Stimulated activated CD4-positive, alpha-beta T cell treated with anti-CD3 and anti-CD28 coated beads, Interleukin-4, amount 100 ng/mL, for 4 hours (primary cell): Measurements from ENCODE around the gene MON2.
"Not testable (repeated sequence)": the region's sequence is repeated elsewhere in the genome, so short reads cannot be mapped to it uniquely, and the experiment has no call there.

Experiments
- DNase-seq, 2 experiments: peaks; one replicate each; pipeline ENCODE4 v3.0.0-alpha.2; 2020

Gene MON2

DNA sequence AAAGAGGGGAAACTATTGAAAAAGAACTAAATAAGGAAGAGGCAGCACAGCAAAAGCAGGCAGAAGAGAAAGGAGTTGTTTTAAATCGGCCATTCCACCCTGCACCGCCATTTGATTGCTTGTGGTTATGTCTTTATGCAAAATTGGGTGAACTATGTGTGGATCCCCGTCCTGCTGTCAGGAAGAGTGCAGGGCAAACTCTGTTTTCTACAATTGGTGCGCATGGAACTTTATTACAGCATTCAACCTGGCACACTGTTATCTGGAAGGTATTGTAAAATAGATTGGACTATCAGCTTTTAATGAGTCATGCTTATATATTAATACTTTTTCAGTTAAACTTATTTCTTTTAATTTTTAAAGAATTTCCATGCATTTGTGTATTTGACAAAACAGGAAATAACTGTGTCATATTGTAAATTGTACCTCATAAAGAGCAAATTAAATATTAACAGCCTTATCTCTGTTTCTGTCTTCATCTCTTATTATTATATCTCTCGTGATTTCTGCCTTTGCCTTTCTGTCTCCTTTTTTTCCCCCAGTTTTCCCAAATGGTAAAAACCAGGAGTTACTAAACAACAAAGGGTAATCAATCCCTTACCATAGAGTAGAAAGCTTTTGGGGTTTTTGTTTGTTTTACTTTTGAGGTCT, 86.4 kb downstream of the MON2 start:
- no peak for DNase-seq

DNA sequence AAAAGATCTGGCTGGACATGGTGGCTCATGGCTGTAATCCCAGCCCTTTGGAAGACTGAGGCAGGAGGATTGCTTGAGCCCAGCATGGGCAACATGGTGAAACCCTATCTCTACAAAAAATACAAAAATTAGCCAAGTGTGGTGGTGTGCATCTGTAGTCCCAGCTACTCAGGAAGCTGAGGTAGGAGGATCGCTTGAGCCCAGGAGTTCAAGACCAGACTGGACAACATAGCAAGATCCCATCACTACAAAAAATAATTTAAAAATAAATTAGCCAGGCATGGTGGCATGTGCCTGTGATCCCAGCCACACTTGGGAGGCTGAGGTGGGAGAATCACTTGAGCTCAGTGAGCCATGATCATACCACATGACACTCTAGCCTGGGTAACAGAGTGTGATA, 92.7 kb downstream of the MON2 start:
- DNase-seq, result not testable (repeated sequence)

DNA sequence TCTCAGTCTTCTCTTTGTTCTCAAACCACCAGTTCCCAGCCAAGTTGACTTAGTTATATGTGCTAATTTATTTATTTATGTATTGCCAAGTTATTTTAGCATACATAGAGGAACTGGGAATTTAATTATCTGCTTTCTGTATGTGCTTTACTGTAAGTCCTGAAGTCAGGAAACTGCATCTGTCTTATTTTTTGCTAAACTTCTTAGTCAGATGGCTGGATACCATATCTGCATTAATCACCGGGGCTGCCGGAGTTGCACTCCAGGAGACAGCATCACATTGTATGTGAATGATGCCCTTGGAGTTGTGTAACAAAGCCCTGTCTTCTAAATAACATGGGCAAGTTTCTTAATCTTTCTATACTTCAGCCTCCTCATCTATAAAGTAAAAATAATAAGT, 96.2 kb downstream of the MON2 start:
- DNase-seq, result no peak

DNA sequence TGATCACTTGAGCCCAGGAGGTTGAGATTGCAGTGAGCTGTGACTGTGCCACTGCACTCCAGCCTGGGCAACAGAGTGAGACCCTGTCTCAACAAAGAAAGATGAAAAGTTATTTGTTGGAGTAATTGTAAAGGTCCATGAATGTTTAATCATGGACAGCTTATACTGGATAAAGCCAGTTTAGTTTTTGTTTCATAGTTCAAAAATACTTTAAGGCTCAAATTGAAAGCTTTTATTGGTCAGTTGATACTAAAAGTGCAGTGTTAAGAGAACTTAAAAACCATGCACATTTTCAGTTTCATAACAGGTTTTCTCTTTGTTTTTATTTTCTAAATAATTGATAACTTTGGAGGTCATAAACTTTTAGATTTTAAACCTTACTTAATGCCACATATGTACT, 108.4 kb downstream of the MON2 start:
- DNase-seq, result no peak

DNA sequence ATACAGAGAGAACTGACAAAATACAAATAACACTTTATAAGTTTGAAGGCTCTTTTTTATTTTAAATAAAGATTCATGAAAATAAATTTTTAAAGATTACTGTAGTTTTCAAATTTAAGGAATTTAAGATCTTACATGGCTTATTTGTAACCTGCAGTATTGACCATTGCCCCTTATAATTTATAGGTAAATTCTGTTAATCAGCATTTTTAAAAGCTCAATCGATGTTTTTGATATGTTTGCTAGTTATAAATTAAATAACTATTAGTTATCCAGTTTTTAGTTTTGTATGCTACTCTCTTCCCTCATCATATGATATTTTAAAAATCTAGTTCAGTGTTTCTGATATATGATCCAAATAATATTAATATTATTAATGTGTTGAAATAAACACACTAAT, 109.9 kb downstream of the MON2 start:
- DNase-seq, result no peak

DNA sequence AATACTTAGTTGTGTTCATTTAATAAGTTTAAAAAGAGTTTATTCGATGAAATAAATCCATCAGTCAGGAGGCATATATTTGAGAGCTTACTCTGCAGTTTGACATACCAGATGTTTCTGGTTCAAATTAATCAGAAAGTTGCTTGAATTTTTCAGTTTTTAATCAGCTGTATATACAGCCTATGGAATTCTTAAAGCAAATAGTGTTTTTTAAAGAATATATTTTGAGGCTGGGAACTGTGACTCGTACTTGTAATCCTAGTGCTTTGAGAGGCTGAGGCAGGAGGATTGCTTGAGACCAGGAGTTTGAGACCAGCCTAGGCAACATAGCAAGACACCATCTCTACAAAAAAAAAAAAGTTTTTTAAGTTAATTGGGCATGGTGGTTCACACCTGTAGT, 112.1 kb downstream of the MON2 start:
- no peak for DNase-seq

DNA sequence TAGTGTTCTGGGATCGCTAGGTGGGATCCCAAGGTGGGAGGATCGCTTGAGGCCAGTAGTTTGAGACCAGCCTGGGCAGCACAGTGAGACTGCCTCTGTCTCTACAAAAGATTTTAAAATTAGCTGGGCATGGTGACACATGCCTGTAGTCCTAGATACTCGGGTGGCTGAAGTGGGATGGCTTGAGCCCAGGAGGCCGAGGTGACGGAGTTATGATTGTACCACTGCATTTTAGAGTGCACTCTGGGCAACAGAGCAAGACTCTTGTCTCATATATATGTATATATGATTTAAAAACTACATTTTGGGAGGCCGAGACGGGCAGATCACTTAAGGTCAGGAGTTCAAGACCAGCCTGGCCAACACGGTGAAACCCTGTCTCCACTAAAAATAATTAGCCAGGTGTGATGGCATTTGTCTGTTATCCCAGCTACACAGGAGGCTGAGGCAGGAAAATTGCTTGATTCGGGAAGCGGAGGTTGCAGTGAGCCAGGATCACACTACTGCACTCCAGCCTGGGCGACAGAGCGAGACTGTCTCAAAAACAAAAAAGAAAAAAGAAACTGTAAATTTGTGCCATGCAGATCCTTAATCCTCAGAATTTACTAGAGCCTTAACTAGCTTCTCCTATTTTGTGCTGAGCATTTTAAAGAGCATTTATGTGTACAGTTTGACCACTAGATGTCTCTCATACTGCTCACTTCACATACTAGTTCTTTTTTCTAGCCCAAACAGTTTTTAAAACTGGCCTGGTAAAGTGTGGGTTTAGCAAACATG, 114.8 kb downstream of the MON2 start:
- no peak for DNase-seq

DNA sequence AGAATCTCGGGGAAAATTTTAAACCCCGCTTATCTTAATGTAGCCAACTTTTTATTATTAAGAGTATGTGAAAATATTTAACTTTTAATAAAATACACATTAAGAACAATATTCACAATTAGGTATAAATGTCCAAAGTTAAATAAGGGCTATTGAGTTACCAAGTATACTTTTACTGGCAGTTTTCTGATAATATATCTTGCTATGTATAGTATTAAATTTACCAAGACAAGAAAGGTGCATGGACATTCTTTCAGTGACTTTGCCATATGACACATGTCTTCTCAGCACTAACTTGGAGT, 115.4 kb downstream of the MON2 start:
- no peak for DNase-seq

DNA sequence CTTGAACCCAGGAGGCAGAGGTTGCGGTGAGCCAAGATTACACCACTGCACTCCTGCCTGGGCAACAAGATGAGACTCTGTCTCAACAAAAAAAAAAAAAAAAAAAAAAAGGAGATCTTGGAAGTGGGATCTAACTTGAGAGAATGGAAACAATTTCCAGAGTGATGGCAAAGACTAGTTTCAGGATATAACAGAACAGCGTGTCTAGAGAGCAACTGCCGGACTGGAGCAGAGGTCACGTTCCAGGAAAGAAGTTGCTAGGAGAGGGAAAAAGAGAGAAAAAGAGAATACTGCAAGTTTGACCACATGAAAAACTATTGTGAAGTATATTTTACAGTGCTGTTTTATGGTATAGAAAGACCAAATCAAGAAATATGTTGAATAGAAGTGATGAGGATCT, 118.0 kb downstream of the MON2 start:
- no peak for DNase-seq

DNA sequence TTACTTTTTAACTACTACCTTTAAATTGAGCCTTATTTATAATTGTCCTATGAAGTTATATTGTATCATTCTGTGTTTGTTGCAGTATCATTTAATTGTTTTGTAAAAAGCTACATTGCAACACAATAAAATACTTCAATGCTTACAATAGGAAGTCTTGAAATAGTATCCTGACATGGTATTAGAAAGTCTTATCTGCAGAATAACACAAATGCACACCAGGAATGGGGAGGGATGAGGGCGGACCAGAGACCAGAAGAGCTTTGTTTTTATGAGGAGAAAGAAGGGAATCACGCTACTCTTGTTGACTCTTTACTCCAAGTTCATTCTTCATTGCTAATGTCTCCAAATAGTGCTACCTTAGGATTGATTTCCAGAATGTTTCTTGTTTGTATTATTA, 120.2 kb downstream of the MON2 start:
- DNase-seq, result no peak

DNA sequence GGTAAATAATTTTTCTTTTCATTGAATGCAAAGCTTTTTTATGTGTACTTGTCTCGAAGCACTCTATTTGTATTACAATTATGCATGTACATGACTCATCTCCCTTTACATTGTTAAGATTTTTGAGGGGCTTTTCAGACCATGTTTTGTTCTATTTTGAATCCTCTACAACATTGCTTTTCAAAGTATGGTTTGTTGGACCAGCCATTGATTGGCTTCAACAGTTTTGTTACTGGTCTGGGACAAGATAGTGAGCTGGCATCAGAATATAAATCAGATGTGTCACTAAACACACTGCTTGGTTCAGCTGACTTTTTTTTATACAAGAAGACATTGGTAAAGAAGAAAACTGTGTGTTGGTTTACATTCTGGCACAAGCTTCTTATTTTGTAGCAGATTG, 122.3 kb downstream of the MON2 start:
- DNase-seq, result no peak

DNA sequence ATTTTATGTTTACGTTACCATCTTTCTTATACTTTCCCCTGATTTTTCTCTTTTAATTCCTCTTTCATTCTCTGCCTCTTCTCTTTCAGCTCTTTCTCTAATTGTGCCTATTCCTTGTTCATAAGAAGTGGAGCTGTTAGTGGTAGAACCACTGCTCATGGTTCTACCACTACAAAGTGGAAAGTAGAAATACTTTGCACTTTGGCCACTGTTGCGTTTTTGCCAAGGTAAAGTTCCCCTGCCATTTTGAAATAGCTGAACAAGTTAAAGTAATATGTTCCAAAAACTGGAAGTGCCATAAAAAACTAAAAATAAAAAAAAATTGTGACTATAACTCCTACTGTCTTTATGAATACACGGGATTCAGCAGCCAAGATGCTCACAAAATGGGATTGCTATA, 130.6 kb downstream of the MON2 start:
- no peak for DNase-seq

DNA sequence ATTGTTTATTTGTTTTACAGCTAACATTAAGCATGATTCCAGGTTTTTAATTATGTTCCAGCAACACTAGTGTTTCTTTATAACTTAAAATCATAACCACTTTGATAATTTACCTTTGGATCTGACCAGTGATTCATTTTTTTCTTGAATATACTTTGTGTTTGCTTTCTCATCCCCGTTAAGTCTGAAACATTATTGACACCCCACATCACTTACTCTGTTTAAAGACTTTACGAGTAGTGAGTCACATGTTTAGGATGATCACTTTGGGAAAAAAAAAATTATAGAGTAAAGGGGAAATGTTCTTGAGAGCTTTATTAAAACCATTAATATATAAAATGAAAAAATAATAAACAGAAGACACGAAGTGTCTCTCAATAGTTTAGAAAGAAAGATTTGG, 132.2 kb downstream of the MON2 start:
- no peak for DNase-seq

DNA sequence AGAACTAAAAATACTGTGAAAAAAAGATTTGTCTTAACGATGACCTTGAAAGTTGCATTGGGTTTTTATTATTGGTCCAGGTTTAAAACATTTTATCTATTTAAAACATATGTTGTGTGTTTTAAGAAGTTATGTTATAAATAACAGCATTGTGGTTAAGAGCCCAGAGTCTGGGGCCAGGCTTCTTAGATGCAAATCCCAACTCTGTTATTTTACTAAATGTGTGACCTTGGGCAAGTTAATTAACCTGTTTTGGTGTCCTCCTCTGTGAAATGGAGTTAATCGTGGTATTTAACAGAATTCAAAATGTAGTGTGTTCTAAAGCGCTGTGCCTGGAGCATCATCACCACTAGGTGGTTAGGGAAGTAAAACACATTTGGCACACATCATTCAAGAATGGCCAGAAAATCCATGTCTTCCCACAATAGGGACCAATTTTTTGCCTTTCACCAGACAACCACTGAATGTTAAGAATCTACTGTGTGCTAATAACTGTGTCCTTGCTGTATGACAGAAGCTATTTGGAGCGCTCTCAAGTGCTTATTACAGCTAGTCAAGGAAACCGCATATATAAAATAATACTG, 133.3 kb downstream of the MON2 start:
- no peak for DNase-seq

DNA sequence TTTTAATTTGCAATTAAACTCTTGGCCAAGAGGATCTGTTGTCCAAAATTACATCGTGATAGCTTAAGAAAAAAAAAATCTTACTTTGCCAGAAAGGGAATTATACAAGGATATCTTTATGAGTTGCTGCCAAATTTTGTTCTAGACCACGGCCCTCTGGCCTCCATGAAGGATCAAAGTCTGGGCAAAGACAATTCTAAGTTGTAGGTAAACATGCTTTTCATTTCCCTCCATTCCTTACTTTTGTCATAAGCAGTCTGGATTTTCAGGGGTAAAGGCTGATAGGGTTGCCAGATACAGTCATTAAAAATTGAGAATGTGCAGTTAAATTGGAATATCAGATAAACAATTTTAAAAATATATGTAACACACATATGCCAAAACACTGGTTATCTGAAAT, 135.1 kb downstream of the MON2 start:
- no peak for DNase-seq

DNA sequence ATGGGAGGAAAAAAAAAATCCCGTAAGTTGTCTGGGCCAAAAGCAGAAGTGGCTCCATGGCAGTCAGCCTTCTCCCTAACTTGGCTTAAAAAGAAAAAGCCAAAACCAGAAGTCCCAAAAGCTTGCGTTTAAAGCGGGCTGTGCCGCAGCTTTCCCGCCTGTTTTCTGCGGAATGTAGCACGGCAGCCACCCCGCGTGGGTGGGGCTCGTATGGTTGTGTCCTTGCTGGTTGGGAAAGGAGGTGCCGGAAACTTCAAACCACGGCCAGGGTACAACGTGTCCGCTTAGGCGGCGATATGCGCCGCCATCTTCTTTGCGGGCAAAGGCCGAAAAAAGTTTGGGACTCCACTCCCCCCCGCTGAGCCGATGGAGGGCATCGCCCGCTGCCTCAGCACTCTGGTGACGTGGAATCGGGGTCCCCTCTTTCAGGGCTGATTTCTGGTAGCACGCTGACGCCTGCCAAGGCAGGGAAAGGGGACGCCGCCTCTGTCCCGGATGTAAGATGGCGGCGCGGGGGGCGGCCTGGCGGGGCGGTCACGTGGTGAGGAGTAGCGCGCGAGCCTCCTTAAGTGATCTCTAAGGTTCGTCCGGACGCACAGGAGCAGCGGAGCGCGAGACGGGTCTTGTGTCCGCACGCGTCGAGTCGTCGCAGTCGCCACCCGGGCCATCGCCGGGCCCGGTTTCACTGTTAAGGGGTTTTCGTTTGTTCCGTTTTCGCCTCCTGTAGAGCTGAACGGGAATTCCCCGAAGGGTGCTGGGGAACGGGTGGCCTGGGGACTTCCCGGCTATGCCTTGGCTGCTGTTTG, 135.8 kb downstream of the MON2 start:
- DNase-seq, result peak; percentile 80 to 84

DNA sequence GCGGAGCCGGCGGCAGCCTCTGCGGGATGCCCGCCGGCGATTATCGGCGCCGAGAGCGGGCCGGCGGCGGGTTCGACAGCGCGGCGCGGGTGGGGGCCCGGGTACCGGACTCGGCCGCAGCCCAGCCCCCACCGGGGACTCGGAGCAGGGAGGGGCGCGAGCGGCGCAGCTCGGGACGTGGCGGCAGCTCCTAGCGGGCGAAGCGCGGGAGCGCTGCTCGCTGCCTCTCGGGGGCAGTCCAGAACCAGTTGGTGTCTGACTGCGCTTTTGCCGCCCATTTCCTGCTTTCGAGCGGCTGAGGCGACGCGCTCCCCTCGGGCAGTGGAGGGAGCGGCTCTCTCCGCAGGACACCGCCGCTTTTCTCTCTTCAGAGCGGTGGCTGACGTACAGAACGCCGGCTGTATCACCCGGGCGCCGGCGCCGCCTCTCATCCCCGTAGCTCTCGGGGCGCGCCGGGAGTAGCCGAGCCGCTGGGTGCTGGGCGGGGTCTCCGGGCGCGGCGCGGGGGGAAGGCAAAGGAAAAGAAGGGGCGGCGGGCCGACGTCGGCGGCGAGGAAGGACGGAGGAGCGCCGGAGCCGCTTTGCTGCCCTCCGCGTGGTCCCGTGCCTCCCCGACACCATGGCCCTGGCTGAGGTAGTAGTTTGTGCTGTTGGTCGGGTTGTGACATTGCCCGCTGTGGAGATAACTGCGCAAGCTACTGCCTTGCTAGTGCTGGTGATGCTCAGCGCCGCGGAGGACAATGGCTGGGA, 136.6 kb downstream of the MON2 start:
- peak; percentile 72 to 73 for DNase-seq

DNA sequence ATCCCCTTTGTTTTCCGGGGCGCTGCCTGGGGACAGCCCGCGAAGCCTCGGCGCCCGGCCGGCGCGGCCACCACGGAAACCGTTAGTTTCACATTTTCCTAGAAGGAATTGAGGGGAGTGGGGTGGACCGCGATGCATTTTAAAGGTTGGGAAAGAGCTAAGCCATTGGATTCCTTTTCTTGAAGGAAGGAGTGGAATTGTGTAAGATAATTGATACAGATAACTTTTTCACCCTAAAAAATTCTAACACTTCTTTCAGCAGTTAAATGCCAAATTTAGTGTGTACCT, 137.1 kb downstream of the MON2 start:
- no peak for DNase-seq

DNA sequence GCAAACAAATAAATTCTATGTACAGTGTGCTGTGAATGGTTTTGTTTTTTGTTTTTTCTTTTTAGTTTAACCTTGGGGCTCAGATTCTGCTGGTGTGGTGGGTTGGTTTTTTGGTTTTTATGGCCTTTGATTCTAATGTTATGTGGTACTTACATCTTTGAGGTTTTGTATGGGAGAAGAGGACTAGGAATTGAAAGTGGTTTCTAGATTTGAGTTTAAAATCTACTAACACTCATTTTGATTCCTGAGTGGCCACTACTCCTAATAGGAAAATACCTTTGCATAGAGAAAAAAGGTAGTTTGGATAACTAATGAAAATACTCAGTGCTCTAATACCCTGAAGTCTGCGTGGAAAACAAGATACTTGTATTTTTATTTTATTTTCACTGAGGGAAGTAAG, 137.7 kb downstream of the MON2 start:
- DNase-seq, result no peak

DNA sequence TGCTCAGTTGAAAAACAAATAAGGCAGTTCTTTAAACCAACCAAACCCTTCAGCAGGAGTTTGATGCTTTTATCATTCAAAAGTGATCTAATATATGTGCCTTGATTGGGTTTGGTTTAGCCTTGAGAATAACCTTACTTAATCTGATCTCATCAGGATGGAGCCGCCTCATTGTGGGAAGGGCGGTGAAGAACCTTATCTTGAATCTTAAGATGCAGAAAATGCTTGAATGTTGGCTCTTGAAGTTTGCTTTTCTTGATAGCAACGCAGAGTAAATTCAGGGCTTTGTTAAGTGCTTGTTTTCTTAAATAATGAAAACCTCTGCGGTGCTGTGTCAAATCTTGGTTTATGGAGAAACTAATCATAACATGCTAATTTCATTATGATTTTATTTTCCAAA, 138.2 kb downstream of the MON2 start:
- DNase-seq, result no peak

DNA sequence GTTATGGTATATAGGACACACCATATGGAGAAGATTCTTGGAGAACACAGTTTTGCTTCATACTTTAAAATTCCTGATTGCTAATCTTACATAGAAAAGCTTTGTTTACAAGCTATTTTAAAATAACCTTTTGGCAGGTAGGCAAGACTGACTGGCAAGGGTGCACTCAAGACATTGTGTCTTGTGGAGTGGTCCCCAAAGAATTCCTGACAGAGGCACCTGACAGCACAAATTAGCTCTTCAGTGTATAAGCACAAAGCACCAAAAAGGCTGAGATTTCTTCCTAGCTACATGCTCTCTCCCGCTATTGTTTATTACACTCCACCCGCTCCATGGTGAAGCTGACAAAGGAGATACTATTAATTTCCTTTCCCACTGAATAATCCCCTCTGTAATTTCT, 139.4 kb downstream of the MON2 start:
- no peak for DNase-seq

DNA sequence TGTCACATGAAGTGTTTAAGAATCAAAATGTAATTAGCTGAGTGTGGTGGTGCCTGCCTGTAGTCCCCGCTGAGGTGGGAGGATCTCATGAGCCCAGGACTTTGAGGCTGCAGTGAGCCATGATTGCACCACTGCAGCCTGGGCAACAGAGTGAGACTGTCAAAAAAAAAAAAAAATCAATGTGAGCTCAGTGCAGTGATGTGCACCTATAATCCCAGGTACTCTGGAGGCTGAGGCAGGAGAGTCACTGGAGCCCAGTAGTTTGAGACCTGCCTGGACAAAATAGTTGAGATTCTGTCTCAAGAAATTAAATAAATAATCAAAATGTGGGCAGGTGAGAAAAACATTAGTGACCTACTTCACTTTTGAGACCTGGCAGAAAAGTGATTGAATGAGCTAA, 140.0 kb downstream of the MON2 start:
- DNase-seq, result no peak

DNA sequence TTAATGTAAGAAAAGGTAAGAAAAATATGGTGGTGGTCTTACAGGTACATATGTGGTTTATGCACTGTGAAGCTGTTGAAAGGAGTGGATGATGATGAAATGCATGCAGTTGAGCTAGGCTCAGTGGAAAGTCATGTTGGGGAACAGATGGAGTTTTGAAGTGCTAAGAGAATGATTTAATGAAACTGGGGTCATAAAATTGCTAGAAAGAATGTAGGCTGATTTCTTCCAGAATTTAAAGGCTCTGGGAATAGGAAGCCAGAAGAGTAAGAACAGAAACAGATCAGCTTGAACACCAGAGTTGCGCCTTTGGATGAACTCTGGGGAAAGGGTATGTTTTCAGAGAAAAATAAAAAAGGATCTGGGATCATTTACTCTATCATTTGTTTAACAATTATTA, 146.5 kb downstream of the MON2 start:
- DNase-seq, result no peak
